Lower lobe of right lung (tissue), 2 donors: ENCODE measurements around the gene NR2C2. TPM values are rescaled to one million over a fixed set of nuclear protein-coding genes. Genes with fewer than 3 reads are reported as not detected.
A peak's percentile ranks its signal among the peaks of the same experiment; 100 is the strongest.
"Not testable (repeated sequence)": the region's sequence is repeated elsewhere in the genome, so short reads cannot be mapped to it uniquely, and the experiment has no call there.

ENCODE experiments used
- ATAC-seq, 2 donors: fragments of 200-7000 bp; cut with Tn5 transposase; one replicate each; pipeline ENCODE4 v1.9.1; 2020 to 2022; ENCODE audit warnings: mild to moderate bottlenecking in 2 of 2, moderate library complexity in 2 of 2
- DNase-seq: peaks from one replicate; pipeline ENCODE4 v3.0.0-alpha.2; 2020
- H3K27ac ChIP-seq: fragments of 200-600 bp; one replicate; pipeline ENCODE4 v1.8.0; 2022
- H3K27me3 ChIP-seq: fragments of 200-600 bp; one replicate; pipeline ENCODE4 v1.8.0; 2022; ENCODE audit warnings: low read depth
- H3K36me3 ChIP-seq: fragments of 200-600 bp; one replicate; pipeline ENCODE4 v1.8.0; 2022; ENCODE audit warnings: mild to moderate bottlenecking
- H3K4me1 ChIP-seq: fragments of 200-600 bp; one replicate; pipeline ENCODE4 v1.8.0; 2022
- H3K4me3 ChIP-seq: fragments of 200-600 bp; one replicate; pipeline ENCODE4 v1.8.0; 2022; ENCODE audit warnings: mild to moderate bottlenecking
- H3K9me3 ChIP-seq: fragments of 200-600 bp; one replicate; pipeline ENCODE4 v1.8.0; 2022
- CTCF ChIP-seq: fragments of 200-600 bp; IDR thresholded peaks from one replicate; pipeline ENCODE4 v1.8.0; 2022; ENCODE audit warnings: antibody characterized with exemption, mild to moderate bottlenecking
- intact Hi-C: fragments of 100-400 bp; cut with DNase I; formaldehyde crosslinking; loops from one replicate; pipeline ENCODE4 v1.11.0; 2022
- long read RNA-seq: library from polyadenylated mRNA; unstranded; transcript quantifications from one replicate; pipeline ENCODE4 v2.0.0, GENCODE V29; 2021
- total RNA-seq: library from RNA; stranded (reverse); fragmentation: NEBNext Ultra II Directional; extraction: Animal tissue kit (Norgen Biotek cat#: 25700); gene quantifications from one replicate; pipeline ENCODE4 v1.2.1, GENCODE V29; 2021
- donor health status: DM: no; HTN: yes; CAD: no; lungs with severe emphysema.

The NR2C2 gene
- 56.7 TPM for total RNA-seq
- long read RNA-seq, partial matches to known transcripts = 2 of 14 reads
- long read RNA-seq, other reads (novel, unspliced or antisense) = 9 of 14 reads

GRCh38 chr3:14947100-14947885 lies at the start of gene NR2C2:
Gene NR2C2 (plus strand): TSS chr3:14947583. CDS start chr3:15003915, 56,332 bp downstream.
- ATAC-seq = peak; percentile 83 to 85
- Histone ChIP-seq H3K4me1 (peaks cover 40% of the 10 kb centered on the region), H3K9me3 (no peaks in the 10 kb centered on the region), H3K4me3 (peak within 1 kb of the TSS; percentile 73), H3K27ac (peak within 1 kb of the TSS; percentile 94), H3K36me3 (peaks cover 36% of the 10 kb centered on the region), H3K27me3 (no peaks in the 10 kb centered on the region)
- TF ChIP-seq CTCF = no peak
- peak; percentile 93 for DNase-seq
- intact Hi-C loops = no loop called here

DNA sequence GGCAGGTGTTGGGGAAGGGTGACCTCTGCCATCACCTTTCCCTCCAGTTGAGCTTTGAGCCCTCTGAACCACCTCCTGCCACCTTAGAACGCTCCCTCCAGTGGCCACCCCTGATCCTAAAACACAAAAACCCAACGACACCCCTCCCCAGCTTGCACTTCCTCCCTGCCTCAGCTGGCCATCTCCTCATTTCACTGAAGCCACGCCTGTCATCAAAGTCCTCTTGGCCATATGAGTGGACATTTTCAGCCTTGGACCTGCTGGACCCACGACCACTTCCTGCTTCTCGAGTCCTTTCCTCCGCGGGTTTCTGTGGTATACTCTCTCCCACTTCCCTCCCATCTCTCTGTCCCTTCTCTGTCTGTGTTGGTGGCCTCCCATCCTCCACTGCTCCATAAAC lies 48.5 kb upstream of the NR2C2 start:
- Histone ChIP-seq H3K9me3 (no peaks in the 10 kb centered on the region), H3K4me3 (no peak overlapping the region), H3K27me3 (no peaks in the 10 kb centered on the region), H3K4me1 (no peaks in the 10 kb centered on the region), H3K36me3 (peaks cover 43% of the 10 kb centered on the region), H3K27ac (no peak overlapping the region)
- intact Hi-C loops = no loop called here
- DNase-seq (no peak), ATAC-seq (no peak)
- TF ChIP-seq CTCF = no peak

- no peak overlapping the region for H3K4me3 ChIP-seq
- no peak overlapping the region for H3K27ac ChIP-seq
- H3K36me3 ChIP-seq = peaks cover 43% of the 10 kb centered on the region
- intact Hi-C loops = no loop called here
- H3K4me1 ChIP-seq = no peaks in the 10 kb centered on the region
- DNase-seq (no peak), ATAC-seq (no peak)
- H3K27me3 ChIP-seq = no peaks in the 10 kb centered on the region
- no peaks in the 10 kb centered on the region for H3K9me3 ChIP-seq
- TF ChIP-seq CTCF = no peak
Measured at GRCh38 chr3:14899993-14900618, 47.3 kb upstream of the NR2C2 start.

DNA sequence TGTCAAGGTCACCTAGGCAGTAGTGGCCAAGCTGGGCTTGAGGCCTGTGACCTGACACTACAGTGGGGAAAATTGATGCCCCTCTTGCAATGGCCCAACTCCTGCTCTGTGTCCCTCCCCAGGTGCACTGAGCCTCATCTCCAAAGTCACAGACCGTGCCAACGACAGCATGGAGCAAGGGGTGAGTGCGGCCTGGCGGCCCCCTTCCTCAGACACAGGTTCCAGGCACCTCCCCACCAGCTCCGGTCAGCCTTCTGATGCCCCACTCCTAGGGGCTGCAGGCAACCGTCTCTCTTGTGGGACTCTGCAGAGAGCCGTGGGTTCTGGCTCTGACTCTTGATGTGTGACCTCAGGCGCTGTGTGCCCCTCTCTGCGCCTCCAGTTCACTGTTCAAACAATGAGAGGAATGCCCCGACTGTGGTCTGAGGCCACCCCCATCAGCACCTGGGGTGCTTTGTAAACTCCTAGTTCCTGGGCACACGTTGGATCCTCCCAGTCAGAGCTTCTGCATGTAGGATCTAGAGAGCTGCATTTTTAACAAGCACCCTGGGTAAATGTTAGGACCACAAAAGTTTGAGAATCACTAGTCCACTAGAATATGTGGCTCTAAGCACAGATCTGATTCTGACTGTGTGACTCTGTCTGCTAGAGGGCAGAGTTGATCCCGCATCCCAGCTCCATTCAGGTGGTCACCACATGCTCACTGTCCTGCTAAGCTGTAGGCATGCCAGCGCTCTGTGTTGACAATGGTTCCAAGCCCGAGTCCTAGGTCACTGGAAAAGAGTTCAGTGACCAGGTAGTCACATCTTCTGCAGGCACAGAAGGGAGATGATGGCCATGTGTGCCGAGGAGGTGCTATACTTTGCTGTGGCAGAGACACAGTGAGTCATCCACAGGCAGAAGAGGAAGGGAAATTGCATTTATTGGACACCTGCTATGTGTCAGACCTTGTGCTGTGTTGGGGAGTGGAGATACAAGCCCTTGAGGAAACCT lies 46.2 kb upstream of the NR2C2 start:
- no peak for TF ChIP-seq CTCF
- intact Hi-C loops = no loop called here
- Histone ChIP-seq H3K27ac (no peak overlapping the region), H3K36me3 (peaks cover 49% of the 10 kb centered on the region), H3K4me1 (no peaks in the 10 kb centered on the region), H3K4me3 (no peak overlapping the region), H3K27me3 (no peaks in the 10 kb centered on the region), H3K9me3 (no peaks in the 10 kb centered on the region)
- no peak for ATAC-seq
- no peak for DNase-seq

GRCh38 chr3:14902719-14903118 lies 44.7 kb upstream of the NR2C2 start:
- no peak for TF ChIP-seq CTCF
- intact Hi-C loops = no loop called here
- peak; percentile 59 for DNase-seq
- no peak overlapping the region for H3K27ac ChIP-seq
- no peak overlapping the region for H3K4me3 ChIP-seq
- no peaks in the 10 kb centered on the region for H3K9me3 ChIP-seq
- H3K27me3 ChIP-seq = no peaks in the 10 kb centered on the region
- peak; percentile 61 to 80 for ATAC-seq
- no peaks in the 10 kb centered on the region for H3K4me1 ChIP-seq
- H3K36me3 ChIP-seq = peaks cover 44% of the 10 kb centered on the region

DNA sequence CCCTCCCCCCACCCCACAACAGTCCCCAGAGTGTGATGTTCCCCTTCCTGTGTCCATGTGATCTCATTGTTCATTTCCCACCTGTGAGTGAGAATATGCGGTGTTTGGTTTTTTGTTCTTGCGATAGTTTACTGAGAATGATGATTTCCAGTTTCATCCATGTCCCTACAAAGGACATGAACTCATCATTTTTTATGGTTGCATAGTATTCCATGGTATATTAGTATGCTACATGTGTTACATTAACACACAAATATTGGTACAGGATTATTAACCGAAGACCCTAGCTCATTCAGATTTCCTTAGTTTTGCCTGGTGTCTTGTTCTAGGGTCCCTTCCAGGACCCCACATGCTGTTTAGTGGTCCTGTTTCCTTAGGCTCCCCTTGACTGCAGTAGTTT lies 43.9 kb upstream of the NR2C2 start:
- H3K27me3 ChIP-seq, intact Hi-C loops, H3K4me1 ChIP-seq, H3K9me3 ChIP-seq, ATAC-seq, H3K27ac ChIP-seq, H3K4me3 ChIP-seq, DNase-seq: not testable (repeated sequence)
- H3K36me3 ChIP-seq = peaks cover 38% of the 10 kb centered on the region
